HFF-Myc (cell line): Measurements from ENCODE around the gene PRKCE.

Experiments
- DNase-seq: peaks from one replicate; pipeline ENCODE4 v3.0.0-alpha.2; 2011; ENCODE audit warnings: low read depth; ENCODE audit errors: extremely low read depth
- H3K4me3 ChIP-seq: replicated peaks from 2 replicates; pipeline ENCODE4 v1.5.1; 2011; ENCODE audit warnings: low read depth, mild to moderate bottlenecking, control low read depth, low read length
- TF ChIP-seq, protein P1 (sequence below): IDR thresholded peaks from 2 replicates; pipeline ENCODE4 v1.5.1; 2012; ENCODE audit warnings: mild to moderate bottlenecking, low read depth, low read length, control low read depth; ENCODE audit errors: missing control alignments

PRKCE gene

DNA sequence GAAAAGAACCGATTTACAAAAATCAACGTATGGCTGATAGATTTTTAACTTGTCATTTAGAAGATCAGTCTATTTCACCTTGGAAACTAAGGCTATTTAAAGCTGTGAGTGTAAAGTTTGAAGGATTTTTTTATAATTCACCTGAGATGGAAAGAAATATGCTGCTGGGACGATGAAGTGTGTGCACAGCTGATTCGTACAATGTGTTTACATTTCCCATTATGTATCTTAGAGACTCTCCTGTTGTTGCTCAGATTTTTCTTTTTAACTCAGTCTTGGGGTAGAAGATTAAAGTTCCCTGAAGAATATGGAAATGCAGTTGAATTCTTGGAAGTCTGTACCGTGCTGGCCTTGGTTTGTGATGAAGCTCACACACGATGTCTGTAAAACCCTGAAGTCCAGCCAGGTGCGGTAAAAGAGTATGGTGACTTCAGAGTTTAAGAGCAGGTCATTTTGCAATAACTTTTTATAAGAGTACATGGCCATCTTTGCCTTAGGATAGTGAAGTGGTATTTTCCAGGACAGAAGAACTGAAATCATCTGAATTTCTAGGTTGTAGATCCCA, 250.1 kb downstream of the PRKCE start:
- TF ChIP-seq, protein P1, sequence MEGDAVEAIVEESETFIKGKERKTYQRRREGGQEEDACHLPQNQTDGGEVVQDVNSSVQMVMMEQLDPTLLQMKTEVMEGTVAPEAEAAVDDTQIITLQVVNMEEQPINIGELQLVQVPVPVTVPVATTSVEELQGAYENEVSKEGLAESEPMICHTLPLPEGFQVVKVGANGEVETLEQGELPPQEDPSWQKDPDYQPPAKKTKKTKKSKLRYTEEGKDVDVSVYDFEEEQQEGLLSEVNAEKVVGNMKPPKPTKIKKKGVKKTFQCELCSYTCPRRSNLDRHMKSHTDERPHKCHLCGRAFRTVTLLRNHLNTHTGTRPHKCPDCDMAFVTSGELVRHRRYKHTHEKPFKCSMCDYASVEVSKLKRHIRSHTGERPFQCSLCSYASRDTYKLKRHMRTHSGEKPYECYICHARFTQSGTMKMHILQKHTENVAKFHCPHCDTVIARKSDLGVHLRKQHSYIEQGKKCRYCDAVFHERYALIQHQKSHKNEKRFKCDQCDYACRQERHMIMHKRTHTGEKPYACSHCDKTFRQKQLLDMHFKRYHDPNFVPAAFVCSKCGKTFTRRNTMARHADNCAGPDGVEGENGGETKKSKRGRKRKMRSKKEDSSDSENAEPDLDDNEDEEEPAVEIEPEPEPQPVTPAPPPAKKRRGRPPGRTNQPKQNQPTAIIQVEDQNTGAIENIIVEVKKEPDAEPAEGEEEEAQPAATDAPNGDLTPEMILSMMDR = no peak
- no peak for DNase-seq

DNA sequence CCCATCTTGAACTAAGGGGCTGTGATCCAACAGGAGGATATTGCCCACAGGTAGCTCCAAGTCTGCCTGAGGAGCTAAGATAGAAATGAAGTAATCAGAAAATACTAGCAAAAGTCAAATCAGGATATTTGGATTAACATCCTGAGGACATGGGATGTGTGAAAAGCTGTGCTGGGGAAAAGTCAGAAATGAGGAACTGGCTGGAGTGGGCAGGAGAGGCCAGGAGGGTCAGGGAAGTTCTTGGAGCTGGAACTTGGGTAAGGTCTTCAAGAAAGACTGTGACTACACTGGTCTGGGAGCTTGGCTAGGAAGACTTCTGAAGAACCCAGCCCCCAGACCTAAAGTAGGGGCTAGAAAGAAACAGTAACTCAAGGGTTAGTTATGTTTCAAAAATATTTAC, 250.9 kb downstream of the PRKCE start:
- no peak for DNase-seq

More for the DNA sequence above, 250.1 kb downstream of the PRKCE start:
- no peak overlapping the region for H3K4me3 ChIP-seq

DNA sequence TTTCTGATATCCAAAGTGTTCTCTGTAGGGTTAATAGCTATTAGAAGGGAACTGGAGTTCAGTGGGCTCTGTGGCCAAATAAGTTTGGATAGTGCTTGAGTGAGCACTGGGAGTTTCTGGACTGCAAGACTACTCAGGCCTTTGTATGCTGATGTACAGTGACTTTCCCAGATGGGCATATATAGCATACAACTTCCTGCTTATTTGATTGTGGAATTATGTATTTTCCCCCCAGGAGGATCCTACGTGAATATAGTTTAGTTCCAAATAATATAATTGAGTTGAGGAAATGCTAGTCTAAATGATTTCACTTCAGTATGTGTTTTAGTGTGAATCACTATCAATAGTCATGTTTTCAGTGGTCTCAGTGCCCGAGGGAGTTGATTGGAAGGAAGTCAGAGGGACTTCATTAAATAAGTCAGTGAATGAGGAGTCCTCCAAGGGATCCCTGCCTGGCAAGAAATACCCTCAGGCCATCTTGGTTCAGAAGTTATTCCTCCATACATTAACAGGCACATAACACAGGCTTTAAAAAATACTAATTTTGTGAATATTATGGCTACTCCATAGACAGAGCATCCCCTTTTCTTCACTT, 251.4 kb downstream of the PRKCE start:
- no peak for DNase-seq
- TF ChIP-seq, protein P1 = no peak

More for the DNA sequence above, 250.9 kb downstream of the PRKCE start:
- H3K4me3 ChIP-seq = no peak overlapping the region
- TF ChIP-seq, protein P1 = no peak

DNA sequence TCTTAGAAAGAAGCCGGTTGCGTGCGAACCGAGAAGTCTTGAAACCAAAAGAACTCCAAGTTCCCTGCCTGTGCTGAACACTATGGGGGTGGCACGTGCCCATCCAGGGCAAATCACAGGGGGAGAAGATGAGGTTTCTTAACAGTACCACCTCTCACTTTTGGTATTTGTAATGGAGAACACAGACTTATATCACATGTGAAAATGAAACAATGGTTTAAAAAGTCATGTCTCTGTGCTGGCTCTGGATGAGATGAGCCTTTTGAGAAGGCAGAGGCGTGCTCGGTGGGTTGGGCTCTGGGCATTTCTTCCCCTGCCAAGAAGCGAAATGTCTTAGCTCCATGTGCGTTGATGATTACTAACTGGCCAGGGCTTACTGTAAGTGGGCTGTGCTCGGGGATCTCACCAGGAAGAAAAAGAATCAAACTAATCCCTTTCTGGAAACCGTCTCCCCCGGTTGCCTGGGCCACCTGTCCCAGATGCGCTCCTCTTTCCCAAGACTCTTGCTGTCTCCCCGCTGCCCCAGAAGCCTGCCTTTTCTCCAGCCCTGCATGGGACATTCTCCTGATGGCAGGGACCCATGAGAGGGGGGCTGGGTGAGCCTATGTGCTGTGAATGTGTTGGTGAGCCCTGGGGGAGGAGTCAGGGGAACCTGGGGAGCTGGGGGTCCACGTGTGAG, 252.9 kb downstream of the PRKCE start:
- H3K4me3 ChIP-seq = no peak overlapping the region
- DNase-seq = no peak
- TF ChIP-seq, protein P1 = no peak

More for the DNA sequence above, 251.4 kb downstream of the PRKCE start:
- H3K4me3 ChIP-seq = no peak overlapping the region

DNA sequence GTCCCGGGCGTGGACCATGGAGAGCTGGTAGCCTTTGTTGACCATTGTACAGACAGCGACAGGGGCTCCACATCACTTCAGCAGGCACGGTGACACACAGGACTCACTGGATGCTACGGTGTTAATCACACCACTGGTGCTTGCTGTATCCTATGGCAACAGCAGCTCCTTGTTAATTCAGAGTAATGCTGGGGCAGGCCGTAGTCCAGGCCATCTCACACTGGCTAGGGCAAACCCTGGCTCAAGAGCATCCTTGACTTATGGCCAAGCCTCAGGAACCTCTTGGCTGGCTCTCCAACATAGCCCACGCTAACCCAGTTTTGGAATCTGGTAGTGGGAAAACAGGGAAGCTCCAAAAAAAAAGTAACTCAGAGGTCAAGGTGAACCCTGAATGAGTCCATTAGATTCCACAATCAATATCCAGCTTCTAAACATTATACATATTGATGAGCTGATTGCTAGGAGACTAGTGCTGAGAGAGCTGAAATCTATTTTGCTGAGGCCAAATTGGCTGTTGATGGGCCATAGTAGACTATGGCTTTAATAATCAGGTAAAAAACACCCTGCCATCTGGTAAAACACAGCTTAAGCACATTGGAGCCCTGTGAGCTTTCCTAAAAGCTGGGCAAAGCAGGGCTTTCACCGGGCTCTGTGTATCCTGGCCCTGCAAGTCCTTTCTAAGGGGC, 253.6 kb downstream of the PRKCE start:
- DNase-seq = no peak
- TF ChIP-seq, protein P1 = no peak
- no peak overlapping the region for H3K4me3 ChIP-seq

DNA sequence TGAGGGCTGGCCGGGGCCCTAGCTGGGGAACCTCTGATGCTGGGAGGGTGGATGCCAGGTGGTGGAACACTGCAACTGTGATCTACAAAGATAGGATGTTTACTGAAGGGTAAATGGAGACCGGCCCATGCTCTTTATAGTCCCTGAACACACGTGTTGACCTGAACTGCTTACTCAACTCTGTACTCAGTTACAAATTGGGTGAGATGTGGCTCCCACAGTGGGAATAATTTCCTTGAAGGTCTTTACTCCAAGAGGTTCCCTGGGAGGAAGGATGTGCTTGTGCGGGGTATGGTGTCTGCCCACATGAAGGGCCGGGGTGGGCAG, 254.1 kb downstream of the PRKCE start:
- TF ChIP-seq, protein P1 = no peak
- no peak overlapping the region for H3K4me3 ChIP-seq
- no peak for DNase-seq
